Fibroblast of lung (primary cell): ENCODE data around the gene AVPR1B. TPM values are rescaled to one million over a fixed set of nuclear protein-coding genes. Genes with fewer than 3 reads are reported as not detected.

Experiments
- DNase-seq, 2 donors: peaks; one replicate each; pipeline versions ENCODE4 v3.0.0 to v3.0.0-alpha.2; 2010; ENCODE audit warnings: low read depth in 2 of 2
- H2AFZ ChIP-seq: 2 replicates; pipeline ENCODE4 v1.5.1; 2012; ENCODE audit warnings: low read length, control low read depth, inconsistent platforms
- H3K27ac ChIP-seq: 2 replicates; pipeline ENCODE4 v1.5.1; 2011; ENCODE audit warnings: low read length, control low read depth; ENCODE audit not compliant: insufficient read depth
- H3K27me3 ChIP-seq: 2 replicates; pipeline ENCODE4 v1.5.1; 2011; ENCODE audit warnings: mild to moderate bottlenecking, low read length; ENCODE audit not compliant: control insufficient read depth, insufficient read depth
- H3K36me3 ChIP-seq: 2 replicates; pipeline ENCODE4 v1.5.1; 2011; ENCODE audit warnings: low read length; ENCODE audit not compliant: control insufficient read depth, insufficient read depth
- H3K4me1 ChIP-seq: 2 replicates; pipeline ENCODE4 v1.5.1; 2011; ENCODE audit warnings: low read length; ENCODE audit not compliant: control insufficient read depth, insufficient read depth; ENCODE audit errors: extremely low read depth
- H3K4me2 ChIP-seq: 2 replicates; pipeline ENCODE4 v1.5.1; 2011; ENCODE audit warnings: low read length, control low read depth; ENCODE audit not compliant: insufficient read depth; ENCODE audit errors: extremely low read depth
- H3K4me3 ChIP-seq, 4 experiments: fragments of 200-600 bp in 1 of 4; sonication (generic) in 1 of 4; replicated peaks in 1 of 4; 2 replicates each; pipeline ENCODE4 v1.5.1; 2011 to 2016; ENCODE audit warnings: low read length in 4 of 4, low read depth in 3 of 4, mild to moderate bottlenecking in 3 of 4, control low read depth in 2 of 4, inconsistent platforms in 1 of 4, mixed read lengths in 1 of 4; ENCODE audit not compliant: insufficient read depth in 1 of 4; ENCODE audit errors: control extremely low read depth in 1 of 4
- H3K79me2 ChIP-seq: 2 replicates; pipeline ENCODE4 v1.5.1; 2012; ENCODE audit warnings: mild to moderate bottlenecking, low read length, inconsistent platforms; ENCODE audit not compliant: control insufficient read depth, insufficient read depth
- H3K9ac ChIP-seq: 2 replicates; pipeline ENCODE4 v1.5.1; 2011; ENCODE audit warnings: mild to moderate bottlenecking, low read length, control low read depth; ENCODE audit not compliant: insufficient read depth
- H3K9me3 ChIP-seq: 2 replicates; pipeline ENCODE4 v1.5.1; 2012; ENCODE audit warnings: low read depth, low read length; ENCODE audit not compliant: control insufficient read depth, insufficient read depth
- H4K20me1 ChIP-seq: 2 replicates; pipeline ENCODE4 v1.5.1; 2011; ENCODE audit warnings: low read length; ENCODE audit not compliant: control insufficient read depth, insufficient read depth; ENCODE audit errors: extremely low read depth
- CTCF ChIP-seq, 2 donors: IDR thresholded peaks in 1 of 2; conservative IDR thresholded peaks in 1 of 2; 1 replicate in 1 of 2; 2 replicates in 1 of 2; pipeline ENCODE4 v1.5.1; 2011 to 2012; ENCODE audit warnings: low read length in 2 of 2, control low read depth in 1 of 2, inconsistent platforms in 1 of 2, low read depth in 1 of 2, mild to moderate bottlenecking in 1 of 2
- EZH2 ChIP-seq: IDR thresholded peaks from 2 replicates; pipeline ENCODE4 v1.5.1; 2012; ENCODE audit warnings: low read length, control low read depth, mild to moderate bottlenecking; ENCODE audit errors: missing control alignments
- polyA plus RNA-seq, 2 donors: library from polyadenylated mRNA; depleted of rRNA in 1 of 2; stranded (reverse) in 1 of 2; unstranded in 1 of 2; fragments of >200 nt; gene quantifications; 2 replicates each; pipeline ENCODE4 v1.2.1, GENCODE V29; 2011 to 2012; ENCODE audit warnings: missing spikeins in 1 of 2
- total RNA-seq: library from RNA; depleted of rRNA; stranded (reverse); fragments of >200 nt; gene quantifications from 2 replicates; pipeline ENCODE4 v1.2.1, GENCODE V29; 2014

Gene AVPR1B
- total and polyA plus RNA-seq, 2 donors (not counting 1 experiment from before 2014, with no cell fraction given), result not detected

GRCh38 chr1:206143537-206144172, 26.5 kb upstream of the AVPR1B start:
- Histone ChIP-seq H3K4me1 (no peaks in the 10 kb centered on the region), H3K9me3 (no peaks in the 10 kb centered on the region), H3K36me3 (no peaks in the 10 kb centered on the region), H4K20me1 (no peaks in the 10 kb centered on the region), H3K27me3 (peaks cover 50% of the 10 kb centered on the region), H3K4me2 (no peak overlapping the region), H3K4me3 (no peak overlapping the region), H2AFZ (no peak overlapping the region), H3K79me2 (no peaks in the 10 kb centered on the region), H3K9ac (no peak overlapping the region), H3K27ac (no peak overlapping the region)
- TF ChIP-seq CTCF (conservative IDR thresholded peaks at IDR 0.05 in 1 of 2, IDR thresholded peaks at IDR 0.05 in 1 of 2; ENCODE audit: low read depth in 1 of 2, low read length in 2 of 2) (no peak), EZH2 (no peak)
- no peak for DNase-seq

GRCh38 chr1:206142770-206143169, 25.6 kb upstream of the AVPR1B start:
- no peaks in the 10 kb centered on the region for H3K79me2 ChIP-seq
- no peaks in the 10 kb centered on the region for H3K4me1 ChIP-seq
- DNase-seq, result no peak
- H3K36me3 ChIP-seq, result no peaks in the 10 kb centered on the region
- H3K9ac ChIP-seq, result no peak overlapping the region
- H3K9me3 ChIP-seq, result no peaks in the 10 kb centered on the region
- peaks cover 51% of the 10 kb centered on the region for H3K27me3 ChIP-seq
- no peak overlapping the region for H3K4me2 ChIP-seq
- no peak overlapping the region for H3K4me3 ChIP-seq
- TF ChIP-seq CTCF (conservative IDR thresholded peaks at IDR 0.05 in 1 of 2, IDR thresholded peaks at IDR 0.05 in 1 of 2; ENCODE audit: low read depth in 1 of 2, low read length in 2 of 2) (no peak), EZH2 (no peak)
- no peak overlapping the region for H2AFZ ChIP-seq
- H3K27ac ChIP-seq, result no peak overlapping the region
- no peaks in the 10 kb centered on the region for H4K20me1 ChIP-seq

- H3K36me3 ChIP-seq, result no peaks in the 10 kb centered on the region
- no peaks in the 10 kb centered on the region for H4K20me1 ChIP-seq
- no peak overlapping the region for H3K4me3 ChIP-seq
- no peak for DNase-seq
- peaks cover 43% of the 10 kb centered on the region for H3K27me3 ChIP-seq
- H3K4me1 ChIP-seq, result no peaks in the 10 kb centered on the region
- no peaks in the 10 kb centered on the region for H3K79me2 ChIP-seq
- H3K9me3 ChIP-seq, result no peaks in the 10 kb centered on the region
- no peak overlapping the region for H2AFZ ChIP-seq
- no peak overlapping the region for H3K4me2 ChIP-seq
- TF ChIP-seq EZH2, result no peak
- no peak for TF ChIP-seq CTCF (conservative IDR thresholded peaks at IDR 0.05 in 1 of 2, IDR thresholded peaks at IDR 0.05 in 1 of 2; ENCODE audit: low read depth in 1 of 2, low read length in 2 of 2)
- H3K9ac ChIP-seq, result no peak overlapping the region
- H3K27ac ChIP-seq, result no peak overlapping the region
Observed at GRCh38 chr1:206142011-206142410, 24.8 kb upstream of the AVPR1B start.
